CD8-positive, alpha-beta memory T cell (primary cell): ENCODE data around the gene ADIPOR1. TPM values are rescaled to one million over a fixed set of nuclear protein-coding genes. Genes with fewer than 3 reads are reported as not detected.
"Not testable (repeated sequence)": the region's sequence is repeated elsewhere in the genome, so short reads cannot be mapped to it uniquely, and the experiment has no call there.

Source experiments
- CTCF ChIA-PET: fragments of 350-600 bp; sonication (Branson Sonifier 250); formaldehyde crosslinking; loops from one replicate; lab custom pipeline; 2021; ENCODE audit warnings: antibody characterized with exemption; lab: Charles Lee
- POLR2A ChIA-PET: fragments of 350-600 bp; sonication (Branson Sonifier 250); formaldehyde crosslinking; loops from one replicate; lab custom pipeline; 2021; ENCODE audit warnings: antibody characterized with exemption; lab: Charles Lee
- DNase-seq, 5 donors: peaks; one replicate each; pipeline versions ENCODE4 v3.0.0 to v3.0.0-alpha.2; 2020 to 2022; ENCODE audit warnings: mixed read lengths in 1 of 5
- H3K27ac ChIP-seq: one replicate; pipeline ENCODE4 v1.7.0; 2013; ENCODE audit warnings: low read depth, mild to moderate bottlenecking, low read length, moderate library complexity
- H3K27me3 ChIP-seq: 2 replicates; pipeline ENCODE4 v1.7.0; 2013; ENCODE audit warnings: low read length, mild to moderate bottlenecking; ENCODE audit not compliant: insufficient read depth, poor library complexity, severe bottlenecking
- H3K36me3 ChIP-seq: 2 replicates; pipeline ENCODE4 v1.7.0; 2013; ENCODE audit warnings: mild to moderate bottlenecking, low read length, moderate library complexity; ENCODE audit not compliant: insufficient read depth
- H3K4me1 ChIP-seq: 2 replicates; pipeline ENCODE4 v1.7.0; 2013; ENCODE audit warnings: mild to moderate bottlenecking, low read length, moderate library complexity; ENCODE audit not compliant: insufficient read depth
- H3K4me3 ChIP-seq: 2 replicates; pipeline ENCODE4 v1.7.0; 2013; ENCODE audit warnings: mild to moderate bottlenecking, low read length
- H3K9me3 ChIP-seq: 2 replicates; pipeline ENCODE4 v1.7.0; 2013; ENCODE audit warnings: mild to moderate bottlenecking, low read length
- H3K27ac Mint-ChIP-seq, 8 donors: one replicate each; pipeline ENCODE4 v1.8.0; 2020 to 2021; ENCODE audit warnings: mixed read lengths in 8 of 8, mild to moderate bottlenecking in 6 of 8, inconsistent platforms in 3 of 8, moderate library complexity in 3 of 8
- H3K27me3 Mint-ChIP-seq, 2 donors: one replicate each; pipeline ENCODE4 v1.8.0; 2020 to 2021; ENCODE audit warnings: mixed read lengths in 2 of 2, mild to moderate bottlenecking in 1 of 2, moderate library complexity in 1 of 2
- H3K36me3 Mint-ChIP-seq, 3 donors: one replicate each; pipeline ENCODE4 v1.8.0; 2020 to 2021; ENCODE audit warnings: mixed read lengths in 3 of 3, inconsistent platforms in 1 of 3, mild to moderate bottlenecking in 1 of 3
- H3K4me1 Mint-ChIP-seq, 3 donors: one replicate each; pipeline ENCODE4 v1.8.0; 2020 to 2021; ENCODE audit warnings: mixed read lengths in 3 of 3, inconsistent platforms in 1 of 3, mild to moderate bottlenecking in 1 of 3
- H3K4me3 Mint-ChIP-seq, 7 donors: one replicate each; pipeline ENCODE4 v1.8.0; 2020 to 2021; ENCODE audit warnings: mixed read lengths in 7 of 7, mild to moderate bottlenecking in 6 of 7, moderate library complexity in 4 of 7, inconsistent platforms in 2 of 7
- H3K9me3 Mint-ChIP-seq, 5 donors: one replicate each; pipeline ENCODE4 v1.8.0; 2020 to 2022; ENCODE audit warnings: mixed read lengths in 5 of 5, mild to moderate bottlenecking in 3 of 5, moderate library complexity in 2 of 5, inconsistent platforms in 1 of 5
- polyA plus RNA-seq: library from polyadenylated mRNA; unstranded; fragments of 300-500 nt; fragmentation: Illumina TruSeq; gene quantifications from one replicate; pipeline ENCODE4 v1.2.3, GENCODE V29; 2021
- total RNA-seq, 2 experiments: library from RNA; stranded (reverse); gene quantifications; one replicate each; pipeline ENCODE4 v1.2.3, GENCODE V29; 2021

Gene ADIPOR1
- total and polyA plus RNA-seq, 3 experiments from 2014 or later: 91.0 to 104 (median 95.4) TPM

DNA sequence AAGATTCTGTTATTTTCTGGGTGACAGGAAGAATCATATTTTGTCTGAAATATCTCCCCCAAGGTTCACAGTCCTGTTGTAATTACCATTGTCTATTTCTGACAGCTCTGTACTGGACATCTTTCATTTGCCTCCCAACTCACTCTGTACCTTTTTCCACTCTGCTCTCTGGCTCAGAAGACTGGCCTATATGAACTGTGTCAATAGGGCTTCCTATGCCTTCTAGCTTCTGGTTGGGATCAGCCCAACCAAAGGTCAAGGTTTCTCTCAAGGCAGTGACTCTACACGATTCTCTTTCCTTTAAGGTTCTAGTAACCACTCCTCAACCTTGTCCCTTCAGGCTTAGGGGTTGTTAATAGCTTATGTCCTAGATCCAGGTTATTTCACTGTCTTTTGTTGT, 48.6 kb downstream of the ADIPOR1 start:
- peaks cover 4 to 25% (median 18%) of the 10 kb centered on the region in 3 donors for H3K4me1 Mint-ChIP-seq
- CTCF ChIA-PET: no interaction called here
- H3K27ac Mint-ChIP-seq: peak overlapping the region in 1 of 8 donors; percentile 18
- H3K9me3 Mint-ChIP-seq: no peaks in the 10 kb centered on the region
- no peaks in the 10 kb centered on the region for H3K9me3 ChIP-seq
- no peak overlapping the region for H3K4me3 ChIP-seq
- no peak for DNase-seq
- POLR2A ChIA-PET: no interaction called here
- no peaks in the 10 kb centered on the region for H3K4me1 ChIP-seq
- H3K27me3 ChIP-seq: no peaks in the 10 kb centered on the region
- H3K27ac ChIP-seq: no peak overlapping the region
- H3K4me3 Mint-ChIP-seq: no peak overlapping the region
- H3K36me3 ChIP-seq: peaks cover 29% of the 10 kb centered on the region
- H3K27me3 Mint-ChIP-seq: no peaks in the 10 kb centered on the region
- H3K36me3 Mint-ChIP-seq: peaks cover 4 to 86% (median 29%) of the 10 kb centered on the region in 3 donors

DNA sequence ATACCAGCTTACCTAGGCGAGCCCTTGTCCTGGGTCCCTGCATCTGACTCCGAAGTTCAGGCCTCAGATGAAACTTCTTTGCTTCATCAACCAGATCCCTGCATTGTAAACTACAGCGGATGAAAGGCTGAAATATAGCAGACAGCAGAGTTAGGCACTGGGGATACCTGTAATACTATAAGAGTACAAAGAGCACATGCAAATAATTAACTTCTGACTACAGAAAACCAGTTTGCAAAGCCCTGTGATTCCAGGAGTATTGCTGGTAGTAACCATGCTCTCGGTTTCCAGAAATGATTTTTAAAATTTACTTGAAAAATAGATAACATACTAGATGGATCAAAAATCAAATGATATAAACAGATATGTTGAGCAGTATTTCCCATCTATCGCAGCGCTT, 49.1 kb downstream of the ADIPOR1 start:
- Histone ChIP-seq H3K9me3 (no peaks in the 10 kb centered on the region), H3K27ac (no peak overlapping the region), H3K4me1 (no peaks in the 10 kb centered on the region), H3K4me3 (no peak overlapping the region), H3K36me3 (peaks cover 29% of the 10 kb centered on the region), H3K27me3 (no peaks in the 10 kb centered on the region)
- Mint-ChIP-seq H3K36me3 (peaks cover 1 to 84% (median 26%) of the 10 kb centered on the region in 3 donors), H3K4me1 (peaks cover 4 to 22% (median 18%) of the 10 kb centered on the region in 3 donors), H3K4me3 (no peak overlapping the region), H3K27me3 (no peaks in the 10 kb centered on the region), H3K9me3 (no peaks in the 10 kb centered on the region), H3K27ac (peak overlapping the region in 1 of 8 donors; percentile 82)
- POLR2A ChIA-PET: no interaction called here
- CTCF ChIA-PET: no interaction called here
- no peak for DNase-seq

DNA sequence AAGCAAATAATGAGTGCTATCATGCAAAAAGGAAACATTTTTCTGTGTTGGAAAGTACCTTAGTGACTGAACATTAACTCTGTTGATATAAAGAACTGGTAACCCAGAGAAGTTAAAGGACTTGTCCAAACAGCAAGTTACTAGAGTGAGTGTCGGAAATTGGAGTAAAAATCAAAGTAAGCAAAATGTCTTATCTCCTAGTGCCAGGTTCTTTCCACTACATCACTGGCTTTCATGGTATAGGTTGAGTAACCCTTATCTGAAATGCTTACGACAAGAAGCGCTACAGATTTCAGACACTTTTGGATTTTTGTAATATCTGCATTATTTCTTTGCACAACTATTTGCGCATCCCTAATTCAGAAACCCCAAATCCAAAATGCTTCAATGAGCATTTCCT, 52.8 kb downstream of the ADIPOR1 start:
- H3K9me3 ChIP-seq: no peaks in the 10 kb centered on the region
- no peak overlapping the region for H3K4me3 Mint-ChIP-seq
- H3K27ac ChIP-seq: no peak overlapping the region
- no peaks in the 10 kb centered on the region for H3K9me3 Mint-ChIP-seq
- H3K4me1 Mint-ChIP-seq: no peaks in the 10 kb centered on the region
- H3K27me3 Mint-ChIP-seq: no peaks in the 10 kb centered on the region
- no peaks in the 10 kb centered on the region for H3K27me3 ChIP-seq
- ChIA-PET POLR2A (no interaction called here), CTCF (no interaction called here)
- H3K4me3 ChIP-seq: no peak overlapping the region
- H3K36me3 ChIP-seq: peaks cover 19% of the 10 kb centered on the region
- H3K27ac Mint-ChIP-seq: no peak overlapping the region
- DNase-seq: no peak
- H3K4me1 ChIP-seq: no peaks in the 10 kb centered on the region
- H3K36me3 Mint-ChIP-seq: peaks cover 0 to 72% (median 14%) of the 10 kb centered on the region in 3 donors

DNA sequence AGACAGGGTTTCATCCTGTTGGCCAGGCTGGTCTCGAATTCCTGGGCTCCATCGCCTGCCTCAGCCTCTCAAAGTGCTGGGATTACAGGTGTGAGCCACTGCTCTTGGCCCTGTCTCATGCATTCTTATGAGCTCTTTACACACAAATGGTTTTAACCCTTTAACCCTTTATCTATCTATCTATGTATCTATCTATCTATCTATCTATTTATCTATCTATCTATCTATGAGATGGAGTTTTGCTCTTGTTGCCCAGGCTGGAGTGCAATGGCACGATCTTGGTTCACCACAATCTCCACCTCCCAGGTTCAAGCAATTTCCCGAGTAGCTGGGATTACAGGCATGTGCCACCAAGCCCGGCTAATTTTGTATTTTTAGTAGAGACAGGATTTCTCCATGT, 54.3 kb downstream of the ADIPOR1 start:
- H3K36me3 Mint-ChIP-seq: peaks cover 0 to 65% (median 8%) of the 10 kb centered on the region in 3 donors
- H3K27ac ChIP-seq, H3K4me3 ChIP-seq, H3K4me1 ChIP-seq, H3K27me3 ChIP-seq, H3K27me3 Mint-ChIP-seq, H3K27ac Mint-ChIP-seq, H3K9me3 Mint-ChIP-seq, DNase-seq, H3K9me3 ChIP-seq, H3K4me3 Mint-ChIP-seq, H3K4me1 Mint-ChIP-seq, CTCF ChIA-PET: not testable (repeated sequence)
- H3K36me3 ChIP-seq: peaks cover 13% of the 10 kb centered on the region
- POLR2A ChIA-PET: interaction anchor here (0.6 kb wide), 1 partner anchor 23 kb away, joined by 3 read pairs; the partner anchor contains the start of gene KLHL12

DNA sequence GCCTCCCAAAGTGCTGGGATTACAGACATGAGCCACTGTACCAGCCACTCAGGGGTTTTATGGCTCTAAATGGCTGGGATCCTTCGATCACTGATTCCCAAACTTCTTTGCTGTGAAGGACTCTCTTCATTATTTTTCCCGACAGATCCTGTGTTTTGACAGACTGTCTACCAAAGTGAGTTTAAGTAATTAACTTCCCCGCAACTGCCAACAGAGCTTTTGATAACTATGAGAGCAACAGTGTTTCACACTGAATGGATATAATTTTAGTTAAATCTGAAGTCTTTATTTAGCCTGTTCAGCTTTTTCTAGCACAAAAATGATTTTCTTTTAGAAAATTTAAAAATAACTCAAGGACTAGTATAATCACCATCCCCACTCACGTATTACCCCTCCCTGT, 56.6 kb downstream of the ADIPOR1 start:
- no peak overlapping the region for H3K27ac ChIP-seq
- no peaks in the 10 kb centered on the region for H3K9me3 Mint-ChIP-seq
- H3K36me3 Mint-ChIP-seq: peaks cover 5 to 66% (median 12%) of the 10 kb centered on the region in 3 donors
- peak overlapping the region in 1 of 8 donors; percentile 89 for H3K27ac Mint-ChIP-seq
- no peaks in the 10 kb centered on the region for H3K4me1 ChIP-seq
- peaks cover 9% of the 10 kb centered on the region for H3K36me3 ChIP-seq
- no peak overlapping the region for H3K4me3 Mint-ChIP-seq
- DNase-seq: no peak
- no peak overlapping the region for H3K4me3 ChIP-seq
- ChIA-PET CTCF (no interaction called here), POLR2A (no interaction called here)
- no peaks in the 10 kb centered on the region for H3K4me1 Mint-ChIP-seq
- no peaks in the 10 kb centered on the region for H3K9me3 ChIP-seq
- H3K27me3 Mint-ChIP-seq: no peaks in the 10 kb centered on the region
- no peaks in the 10 kb centered on the region for H3K27me3 ChIP-seq

DNA sequence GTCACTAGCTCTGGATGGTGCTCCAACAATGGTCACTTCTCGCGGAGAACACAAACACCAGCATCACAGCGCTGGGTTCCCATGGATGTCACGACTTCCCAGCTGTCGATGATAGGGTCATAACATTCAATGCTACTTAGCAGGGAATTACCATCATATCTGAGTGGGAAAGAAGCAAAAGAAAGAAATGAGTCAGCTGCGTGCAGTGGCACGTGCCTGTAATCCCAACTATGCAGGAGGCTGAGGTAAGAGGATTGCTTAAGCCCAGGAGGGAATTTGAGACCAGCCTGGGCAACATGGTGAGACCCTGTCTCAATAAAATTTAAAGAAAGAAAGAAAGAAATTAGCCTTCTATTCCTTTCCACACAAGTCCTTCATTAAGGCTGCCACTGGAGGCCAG, 65.6 kb downstream of the ADIPOR1 start:
- H3K4me1 ChIP-seq: peaks cover 15% of the 10 kb centered on the region
- H3K27me3 ChIP-seq: no peaks in the 10 kb centered on the region
- H3K27ac Mint-ChIP-seq: no peak overlapping the region
- no peak overlapping the region for H3K27ac ChIP-seq
- ChIA-PET CTCF (no interaction called here), POLR2A (no interaction called here)
- peaks cover 0 to 65% (median 31%) of the 10 kb centered on the region in 3 donors for H3K36me3 Mint-ChIP-seq
- H3K4me3 ChIP-seq: no peak overlapping the region
- H3K4me3 Mint-ChIP-seq: no peak overlapping the region
- H3K4me1 Mint-ChIP-seq: peaks cover 16 to 17% (median 17%) of the 10 kb centered on the region in 3 donors
- no peaks in the 10 kb centered on the region for H3K9me3 Mint-ChIP-seq
- no peaks in the 10 kb centered on the region for H3K9me3 ChIP-seq
- no peak for DNase-seq
- H3K36me3 ChIP-seq: peaks cover 22% of the 10 kb centered on the region
- no peaks in the 10 kb centered on the region for H3K27me3 Mint-ChIP-seq

Other genes with a start within 250 kb of the ADIPOR1 start
- not detected for gene SYT2, start 247.9 kb downstream of the ADIPOR1 start, total RNA-seq
- not detected for gene SYT2, start 247.9 kb downstream of the ADIPOR1 start, polyA plus RNA-seq
- gene KDM5B, start 149.9 kb downstream of the ADIPOR1 start, total RNA-seq: 10 to 100 TPM; 18.6 to 22.7 TPM
- 14.2 TPM for gene KDM5B, start 149.9 kb downstream of the ADIPOR1 start, polyA plus RNA-seq
- under 1 TPM in 1 of 2 experiments, not detected in 1; 0.51 TPM for gene PCAT6, start 147.4 kb downstream of the ADIPOR1 start, total RNA-seq
- 0.56 TPM for gene PCAT6, start 147.4 kb downstream of the ADIPOR1 start, polyA plus RNA-seq
- 10 to 100 TPM; 13.9 to 14.0 TPM for gene RABIF, start 69.2 kb downstream of the ADIPOR1 start, total RNA-seq
- 22.2 TPM for gene RABIF, start 69.2 kb downstream of the ADIPOR1 start, polyA plus RNA-seq
- 10 to 100 TPM; 40.2 to 40.9 TPM for gene KLHL12, start 31.1 kb downstream of the ADIPOR1 start, total RNA-seq
- 21.2 TPM for gene KLHL12, start 31.1 kb downstream of the ADIPOR1 start, polyA plus RNA-seq
- gene CYB5R1, start 8.9 kb upstream of the ADIPOR1 start, total RNA-seq: 10 to 100 TPM; 23.9 to 26.0 TPM
- gene CYB5R1, start 8.9 kb upstream of the ADIPOR1 start, polyA plus RNA-seq: 52.7 TPM
- gene TMEM183A, start 49.1 kb upstream of the ADIPOR1 start, total RNA-seq: 10 to 100 TPM; 76.9 to 77.2 TPM
- 55.4 TPM for gene TMEM183A, start 49.1 kb upstream of the ADIPOR1 start, polyA plus RNA-seq
- gene PPFIA4, start 68.2 kb upstream of the ADIPOR1 start, total RNA-seq: 1 to 10 TPM; 1.2 to 1.5 TPM
- gene PPFIA4, start 68.2 kb upstream of the ADIPOR1 start, polyA plus RNA-seq: not detected
- gene MYOG, start 127.7 kb upstream of the ADIPOR1 start, total RNA-seq: not detected
- not detected for gene MYOG, start 127.7 kb upstream of the ADIPOR1 start, polyA plus RNA-seq
- gene ADORA1, start 169.4 kb upstream of the ADIPOR1 start, total RNA-seq: not detected
- gene ADORA1, start 169.4 kb upstream of the ADIPOR1 start, polyA plus RNA-seq: not detected
- not detected for gene MYBPH, start 217.5 kb upstream of the ADIPOR1 start, total RNA-seq
- not detected for gene MYBPH, start 217.5 kb upstream of the ADIPOR1 start, polyA plus RNA-seq
- not detected for gene CHI3L1, start 228.4 kb upstream of the ADIPOR1 start, total RNA-seq
- gene CHI3L1, start 228.4 kb upstream of the ADIPOR1 start, polyA plus RNA-seq: not detected